GM18517 (cell line): ENCODE data around the gene NUCB2.

ENCODE experiments used
- ATAC-seq: cut with Tn5 transposase; IDR thresholded peaks from one replicate; pipeline ENCODE4 v1.9.1; 2021; ENCODE audit warnings: mild to moderate bottlenecking, moderate library complexity; ENCODE audit not compliant: unreplicated experiment

NUCB2 gene

GRCh38 chr11:17328871-17329494, 52.4 kb downstream of the NUCB2 start:
- no peak for ATAC-seq

- ATAC-seq, result no peak
Measured at GRCh38 chr11:17331669-17332068, 55.1 kb downstream of the NUCB2 start.

GRCh38 chr11:17333799-17334586, 57.5 kb downstream of the NUCB2 start:
- ATAC-seq, result no peak

GRCh38 chr11:17343257-17343656, 66.7 kb downstream of the NUCB2 start:
- no peak for ATAC-seq

GRCh38 chr11:17343907-17344306, 67.4 kb downstream of the NUCB2 start:
- ATAC-seq, result no peak

GRCh38 chr11:17347676-17348075, 71.1 kb downstream of the NUCB2 start:
- no peak for ATAC-seq

DNA sequence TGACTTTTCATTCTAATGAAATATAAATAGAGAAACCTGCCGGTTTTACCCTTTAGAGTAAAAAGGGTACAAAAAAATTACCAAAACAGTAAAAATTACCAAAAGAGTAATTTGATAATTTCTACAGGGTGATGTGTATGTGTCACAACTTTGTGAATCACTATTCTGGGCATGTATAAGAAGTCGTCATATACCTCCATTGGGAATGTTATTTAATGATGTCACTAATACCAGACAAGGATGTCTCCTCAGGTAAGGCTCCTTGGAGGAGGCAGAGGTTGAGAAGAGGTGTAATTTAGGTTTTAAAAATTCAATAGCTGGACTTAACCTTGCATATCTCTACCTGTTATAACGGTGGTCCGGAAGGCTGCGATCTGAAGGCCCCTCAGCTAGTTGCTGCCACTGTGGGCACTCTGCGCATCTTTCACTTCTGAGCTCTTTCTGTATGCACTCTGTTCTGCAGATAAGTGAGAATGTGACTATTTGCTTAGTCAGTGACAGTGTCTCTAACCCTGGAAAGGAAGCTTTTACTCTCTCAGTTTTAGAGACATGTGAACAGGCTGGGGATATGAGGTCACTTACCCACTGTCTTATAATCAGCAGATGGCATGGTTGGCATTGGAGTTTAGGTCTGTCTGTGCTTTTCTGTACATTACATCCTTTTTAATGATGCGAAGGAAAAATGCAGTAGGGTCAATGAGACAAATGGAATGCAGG, 74.1 kb downstream of the NUCB2 start:
- ATAC-seq, result no peak

DNA sequence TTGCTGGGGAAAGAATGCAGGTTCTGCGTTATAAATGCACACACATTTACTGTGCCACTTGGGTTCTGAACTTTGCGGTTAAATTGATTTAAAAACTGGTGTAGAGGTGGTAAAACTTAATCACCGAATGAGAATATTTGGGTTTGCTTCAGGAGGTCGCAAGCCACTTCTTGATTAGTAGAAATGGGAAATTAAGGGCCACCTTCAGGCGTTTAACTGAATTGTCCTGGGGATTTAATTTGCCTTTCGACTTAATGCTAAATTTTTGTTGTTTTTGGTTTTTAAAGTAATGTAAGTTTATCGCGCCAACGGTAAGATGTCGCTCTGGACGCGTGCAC, 74.6 kb downstream of the NUCB2 start:
- ATAC-seq, result no peak

GRCh38 chr11:17351510-17352176, 75.1 kb downstream of the NUCB2 start, which contains the start of gene NCR3LG1:
NCR3LG1 (plus strand) TSS chr11:17351800; CDS start chr11:17351970, 170 bp downstream.
- ATAC-seq, result no peak

- ATAC-seq, result no peak
Measured at GRCh38 chr11:17352950-17353820, 76.6 kb downstream of the NUCB2 start.

GRCh38 chr11:17353821-17354600, 77.5 kb downstream of the NUCB2 start:
- ATAC-seq, result no peak

- ATAC-seq, result peak; percentile 57
Measured at GRCh38 chr11:17354601-17354991, 78.1 kb downstream of the NUCB2 start.

DNA sequence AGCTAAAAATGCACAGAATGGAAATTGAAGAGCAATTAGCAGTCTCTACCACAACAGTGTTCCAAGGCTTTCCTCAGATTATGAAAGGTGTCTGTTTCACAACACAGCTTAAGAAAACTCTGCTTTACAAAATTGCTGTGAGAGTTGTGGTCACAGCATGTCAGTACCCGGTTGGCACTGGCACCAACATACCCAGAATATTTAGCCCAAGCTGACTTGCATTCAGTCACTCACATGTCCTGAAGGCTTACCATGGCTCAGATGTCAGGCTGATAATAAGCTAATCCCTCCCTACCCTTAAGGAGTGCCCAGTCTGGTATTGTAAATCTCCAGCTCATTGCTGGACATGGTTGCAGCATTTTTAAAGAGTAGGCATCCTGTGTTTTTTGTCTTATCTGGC, 90.0 kb downstream of the NUCB2 start:
- ATAC-seq, result no peak

- no peak for ATAC-seq
Measured at GRCh38 chr11:17368551-17368950, 92.0 kb downstream of the NUCB2 start.

GRCh38 chr11:17369094-17369493, 92.6 kb downstream of the NUCB2 start:
- ATAC-seq, result no peak

- ATAC-seq, result no peak
Measured at GRCh38 chr11:17369684-17370243, 93.2 kb downstream of the NUCB2 start.

- no peak for ATAC-seq
Measured at GRCh38 chr11:17371614-17372013, 95.1 kb downstream of the NUCB2 start.

DNA sequence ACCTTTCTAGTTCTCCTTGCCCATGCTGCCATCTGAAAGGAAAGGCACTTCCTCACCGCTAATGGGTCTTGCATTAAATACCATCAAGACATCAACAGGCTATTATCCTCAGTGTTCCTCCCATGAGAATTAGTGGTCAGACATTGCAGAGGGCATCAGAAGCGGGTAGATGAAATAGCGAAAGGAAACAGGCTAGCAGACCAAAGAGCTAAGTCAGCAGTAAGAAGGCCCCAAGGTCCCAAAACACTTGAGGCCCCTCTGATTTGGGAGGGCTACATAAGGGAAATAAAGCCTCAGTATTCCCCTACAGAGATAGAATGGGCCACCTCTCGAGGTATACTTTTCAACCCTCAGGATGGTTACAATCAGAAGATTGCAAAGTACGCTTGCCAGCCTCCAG, 99.0 kb downstream of the NUCB2 start:
- no peak for ATAC-seq

- ATAC-seq, result no peak
Measured at GRCh38 chr11:17376493-17376892, 100.0 kb downstream of the NUCB2 start.
